HEK293T (cell line): Measurements from ENCODE around the gene TRIM5.

Source experiments
- ARNT ChIP-seq: fragments of 450-650 bp; IDR thresholded peaks from 2 replicates; pipeline ENCODE4 v1.6.1; 2017; ENCODE audit warnings: mild to moderate bottlenecking
- BHLHE40 ChIP-seq: fragments of 450-650 bp; IDR thresholded peaks from 2 replicates; pipeline ENCODE4 v1.6.1; 2016; ENCODE audit warnings: mild to moderate bottlenecking, moderate library complexity, borderline replicate concordance
- CTBP1 ChIP-seq: fragments of 450-650 bp; IDR thresholded peaks from 2 replicates; pipeline ENCODE4 v1.6.1; 2016; ENCODE audit warnings: borderline replicate concordance
- FOXA1 ChIP-seq: fragments of 450-650 bp; IDR thresholded peaks from 2 replicates; pipeline ENCODE4 v1.6.1; 2016; ENCODE audit warnings: mild to moderate bottlenecking
- FOXK2 ChIP-seq: fragments of 450-650 bp; IDR thresholded peaks from 2 replicates; pipeline ENCODE4 v1.6.1; 2016; ENCODE audit warnings: mild to moderate bottlenecking
- FOXM1 ChIP-seq: fragments of 450-650 bp; IDR thresholded peaks from 2 replicates; pipeline ENCODE4 v1.6.1; 2017; ENCODE audit warnings: mild to moderate bottlenecking, borderline replicate concordance
- HDGF ChIP-seq: fragments of 450-650 bp; IDR thresholded peaks from 2 replicates; pipeline ENCODE4 v1.6.1; 2017; ENCODE audit warnings: antibody characterized with exemption, borderline replicate concordance
- NFRKB ChIP-seq: fragments of 450-650 bp; IDR thresholded peaks from 2 replicates; pipeline ENCODE4 v1.6.1; 2016; ENCODE audit warnings: mild to moderate bottlenecking, moderate library complexity
- SP1 ChIP-seq: fragments of 450-650 bp; IDR thresholded peaks from 2 replicates; pipeline ENCODE4 v1.6.1; 2017
- TARDBP ChIP-seq: fragments of 450-650 bp; IDR thresholded peaks from 2 replicates; pipeline ENCODE4 v1.6.1; 2016
- ZNF384 ChIP-seq: fragments of 450-650 bp; IDR thresholded peaks from 2 replicates; pipeline ENCODE4 v1.6.1; 2016
- TF ChIP-seq, protein P1 (sequence below): fragments of 450-650 bp; IDR thresholded peaks from 2 replicates; pipeline ENCODE4 v1.6.1; 2016

DNA sequence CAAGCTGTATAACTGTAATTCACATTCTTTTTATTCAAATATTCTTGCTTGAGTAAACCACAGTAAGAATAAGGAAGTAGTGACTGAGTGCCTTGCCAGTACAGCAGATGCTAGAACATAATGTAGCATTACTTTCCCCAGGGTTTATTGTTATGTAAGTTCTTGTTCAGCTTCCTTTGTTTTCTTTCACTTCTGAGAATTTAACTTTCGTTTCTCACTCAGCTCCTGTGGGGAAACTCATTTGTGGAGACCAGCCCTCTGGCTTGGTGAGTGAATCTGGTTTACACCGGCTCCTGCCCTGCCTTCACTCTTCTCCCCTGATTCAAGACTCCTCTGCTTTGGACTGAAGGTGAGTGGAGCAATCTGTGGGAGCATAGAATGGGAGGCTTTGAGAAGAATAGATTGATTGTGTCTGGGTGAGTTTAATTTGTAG, 4.7 kb upstream of the TRIM5 start, which contains the start of gene TRIM22:
- TF ChIP-seq BHLHE40, result no peak
- no peak for TF ChIP-seq SP1
- TF ChIP-seq, protein P1, sequence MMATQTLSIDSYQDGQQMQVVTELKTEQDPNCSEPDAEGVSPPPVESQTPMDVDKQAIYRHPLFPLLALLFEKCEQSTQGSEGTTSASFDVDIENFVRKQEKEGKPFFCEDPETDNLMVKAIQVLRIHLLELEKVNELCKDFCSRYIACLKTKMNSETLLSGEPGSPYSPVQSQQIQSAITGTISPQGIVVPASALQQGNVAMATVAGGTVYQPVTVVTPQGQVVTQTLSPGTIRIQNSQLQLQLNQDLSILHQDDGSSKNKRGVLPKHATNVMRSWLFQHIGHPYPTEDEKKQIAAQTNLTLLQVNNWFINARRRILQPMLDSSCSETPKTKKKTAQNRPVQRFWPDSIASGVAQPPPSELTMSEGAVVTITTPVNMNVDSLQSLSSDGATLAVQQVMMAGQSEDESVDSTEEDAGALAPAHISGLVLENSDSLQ, result no peak
- no peak for TF ChIP-seq FOXM1
- TF ChIP-seq TARDBP, result no peak
- TF ChIP-seq ARNT, result no peak
- TF ChIP-seq FOXK2, result no peak
- TF ChIP-seq NFRKB, result no peak
- TF ChIP-seq ZNF384, result no peak
- TF ChIP-seq CTBP1, result no peak
- TF ChIP-seq HDGF, result no peak
- TF ChIP-seq FOXA1, result no peak
